Activated T-helper 1 cell treated with anti-CD3 and anti-CD28 coated beads, Interleukin-12 subunit alpha, Interleukin-12 subunit beta, Interleukin-2, Interleukin-4 antibody, amounts not matched to agents 30 ng/mL and 10 ng/mL and 1 ng/mL, durations not matched to agents 14 hours and 24 hours and 36 hours (primary cell): ENCODE results near the gene USP31. TPM values are rescaled to one million over a fixed set of nuclear protein-coding genes. Genes with fewer than 3 reads are reported as not detected.
A peak's percentile ranks its signal among the peaks of the same experiment; 100 is the strongest.
"Not testable (repeated sequence)": the region's sequence is repeated elsewhere in the genome, so short reads cannot be mapped to it uniquely, and the experiment has no call there.

ENCODE experiments used
- DNase-seq: peaks from one replicate; pipeline ENCODE4 v3.0.0; 2021; ENCODE audit warnings: low spot score
- H3K27ac Mint-ChIP-seq: one replicate; pipeline ENCODE4 v1.8.0; 2021; ENCODE audit warnings: mild to moderate bottlenecking, mixed read lengths
- H3K27me3 Mint-ChIP-seq: one replicate; pipeline ENCODE4 v1.8.0; 2022; ENCODE audit warnings: mild to moderate bottlenecking, moderate library complexity, mixed read lengths; ENCODE audit not compliant: insufficient read depth
- H3K36me3 Mint-ChIP-seq: one replicate; pipeline ENCODE4 v1.8.0; 2021; ENCODE audit warnings: low read depth, mixed read lengths
- H3K4me1 Mint-ChIP-seq: one replicate; pipeline ENCODE4 v1.8.0; 2021; ENCODE audit warnings: low read depth, mixed read lengths
- H3K4me3 Mint-ChIP-seq: one replicate; pipeline ENCODE4 v1.8.0; 2021; ENCODE audit warnings: mild to moderate bottlenecking, moderate library complexity, mixed read lengths
- H3K9me3 Mint-ChIP-seq: one replicate; pipeline ENCODE4 v1.8.0; 2021; ENCODE audit warnings: mixed read lengths
- intact Hi-C: fragments of 100-400 bp; cut with micrococcal nuclease; formaldehyde crosslinking; loops from one replicate; pipeline ENCODE4 v1.15.1; 2024
- total RNA-seq: library from RNA; stranded (reverse); gene quantifications from 2 replicates; pipeline ENCODE4 v1.2.3, GENCODE V29; 2022

The USP31 gene
- total RNA-seq, 1 donor from 2014 or later, result 11.3 TPM

DNA sequence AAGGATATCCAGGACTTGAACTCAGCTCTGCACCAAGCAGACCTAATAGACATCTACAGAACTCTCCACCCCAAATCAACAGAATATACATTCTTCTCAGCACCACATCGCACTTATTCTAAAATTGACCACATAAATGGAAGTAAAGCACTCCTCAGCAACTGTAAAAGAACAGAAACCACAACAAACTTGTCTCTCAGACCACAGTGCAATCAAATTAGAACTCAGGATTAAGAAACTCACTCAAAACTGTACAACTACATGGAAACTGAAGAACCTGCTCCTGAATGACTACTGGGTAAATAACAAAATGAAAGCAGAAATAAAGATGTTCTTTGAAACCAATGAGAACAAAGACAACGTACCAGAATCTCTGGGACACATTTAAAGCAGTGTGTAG is 52.8 kb downstream of the USP31 start:
- peaks cover 31% of the 10 kb centered on the region for H3K4me1 Mint-ChIP-seq
- not testable (repeated sequence) for H3K9me3 Mint-ChIP-seq, H3K27me3 Mint-ChIP-seq
- peak overlapping the region; percentile 70 for H3K4me3 Mint-ChIP-seq
- peak; percentile 6 for DNase-seq
- H3K27ac Mint-ChIP-seq, result peak overlapping the region; percentile 86
- peaks cover 35% of the 10 kb centered on the region for H3K36me3 Mint-ChIP-seq
- intact Hi-C loops, result loop anchor here (2.0 kb wide), 1 partner anchor 52 kb away; the partner anchor contains the start of gene USP31

DNA sequence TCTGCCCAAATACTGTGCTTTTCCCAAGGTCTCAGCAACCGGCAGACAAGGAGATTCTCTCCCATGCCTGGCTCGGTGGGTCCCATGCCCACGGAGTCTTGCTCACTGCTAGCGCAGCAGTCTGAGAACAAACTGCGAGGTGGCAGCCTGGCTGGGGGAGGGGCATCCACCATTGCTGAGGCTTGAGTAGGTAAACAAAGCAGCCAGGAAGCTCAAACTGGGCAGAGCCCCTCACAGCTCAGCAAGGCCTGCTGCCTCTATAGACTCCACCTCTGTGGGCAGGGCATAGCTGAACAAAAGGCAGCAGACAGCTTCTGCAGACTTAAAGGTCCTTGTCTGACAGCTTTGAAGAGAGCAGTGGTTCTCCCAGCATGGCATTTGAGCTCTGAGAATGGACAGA is 55.1 kb downstream of the USP31 start:
- H3K27ac Mint-ChIP-seq, intact Hi-C loops, H3K9me3 Mint-ChIP-seq, DNase-seq, H3K4me3 Mint-ChIP-seq, H3K27me3 Mint-ChIP-seq: not testable (repeated sequence)
- peaks cover 31% of the 10 kb centered on the region for H3K4me1 Mint-ChIP-seq
- peaks cover 36% of the 10 kb centered on the region for H3K36me3 Mint-ChIP-seq

DNA sequence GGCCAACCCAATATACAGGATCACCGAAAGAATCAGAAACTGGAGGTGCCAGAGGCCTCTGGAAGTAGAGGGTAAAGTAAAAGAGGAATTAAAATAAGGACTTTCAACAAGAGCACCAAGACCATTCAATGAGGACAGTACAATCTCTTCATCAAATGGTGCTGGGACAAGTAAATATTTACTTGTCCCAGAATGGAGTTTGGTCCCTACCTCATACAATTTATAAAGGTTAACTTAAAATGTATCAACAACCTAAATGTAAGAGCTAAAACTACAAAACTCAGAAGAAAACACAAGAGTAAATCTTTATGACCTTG is 56.5 kb downstream of the USP31 start:
- Mint-ChIP-seq H3K27me3 (no peaks in the 10 kb centered on the region), H3K36me3 (peaks cover 27% of the 10 kb centered on the region), H3K9me3 (no peaks in the 10 kb centered on the region), H3K4me1 (peaks cover 31% of the 10 kb centered on the region), H3K27ac (no peak overlapping the region), H3K4me3 (no peak overlapping the region)
- DNase-seq, result no peak
- intact Hi-C loops, result no loop called here

DNA sequence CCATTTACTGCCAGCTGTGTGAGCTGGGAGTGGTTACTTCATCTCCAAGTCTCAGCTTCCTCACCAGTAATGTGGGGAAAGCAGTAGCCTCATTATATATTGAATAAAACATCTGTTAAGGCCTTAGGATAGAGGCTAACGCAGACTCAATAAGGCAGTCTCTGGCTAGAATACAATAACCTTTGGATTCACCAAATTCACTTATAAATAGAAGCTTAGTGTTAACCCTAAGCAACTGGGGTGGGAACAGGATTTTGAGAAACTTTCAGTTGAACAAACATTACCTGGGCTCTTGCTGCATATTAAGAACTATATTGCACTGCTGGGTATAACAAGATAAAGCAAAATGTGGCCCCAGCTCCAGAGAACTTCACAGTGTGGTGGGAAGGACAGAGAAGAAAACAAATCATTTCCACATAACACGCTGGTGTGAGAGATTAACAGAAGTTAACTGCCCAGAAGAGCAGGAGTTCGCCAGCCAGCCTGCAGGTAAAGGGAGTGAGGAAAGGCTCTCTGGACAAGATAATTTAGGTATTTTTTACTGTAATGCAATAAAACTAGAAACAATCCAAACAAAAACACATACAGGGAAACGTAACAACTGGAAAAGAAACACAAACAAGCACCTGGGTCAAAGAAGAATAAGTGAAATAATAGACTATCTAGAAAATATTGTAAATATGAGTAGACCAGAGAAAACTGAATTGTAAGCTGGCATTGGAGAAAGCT is 57.0 kb downstream of the USP31 start:
- H3K27me3 Mint-ChIP-seq, result no peaks in the 10 kb centered on the region
- H3K27ac Mint-ChIP-seq, result no peak overlapping the region
- H3K36me3 Mint-ChIP-seq, result peaks cover 27% of the 10 kb centered on the region
- no peak overlapping the region for H3K4me3 Mint-ChIP-seq
- no peak for DNase-seq
- H3K4me1 Mint-ChIP-seq, result peaks cover 29% of the 10 kb centered on the region
- no peaks in the 10 kb centered on the region for H3K9me3 Mint-ChIP-seq
- intact Hi-C loops, result no loop called here

DNA sequence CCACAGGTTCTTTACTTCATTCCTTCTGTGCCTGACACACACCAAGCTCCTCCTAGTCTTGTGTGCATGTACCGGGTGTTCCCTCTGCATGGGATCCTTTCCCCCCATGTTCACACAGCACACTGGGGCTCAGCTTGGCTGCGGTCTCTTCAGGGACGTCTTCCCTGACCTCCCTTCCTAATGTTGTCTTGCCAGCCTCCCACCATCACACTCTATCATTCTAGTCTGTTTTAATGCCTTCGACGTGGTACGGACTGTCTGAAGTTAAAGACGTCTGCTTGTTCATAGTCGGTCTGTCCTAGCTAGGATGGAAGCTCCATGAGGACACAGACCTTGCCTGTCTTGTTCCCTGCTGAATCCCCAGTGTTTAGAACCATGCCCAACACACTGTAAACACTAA is 60.1 kb downstream of the USP31 start:
- Mint-ChIP-seq H3K4me1 (no peaks in the 10 kb centered on the region), H3K9me3 (no peaks in the 10 kb centered on the region), H3K4me3 (no peak overlapping the region), H3K27ac (no peak overlapping the region), H3K36me3 (peaks cover 29% of the 10 kb centered on the region), H3K27me3 (no peaks in the 10 kb centered on the region)
- no peak for DNase-seq
- intact Hi-C loops, result no loop called here

DNA sequence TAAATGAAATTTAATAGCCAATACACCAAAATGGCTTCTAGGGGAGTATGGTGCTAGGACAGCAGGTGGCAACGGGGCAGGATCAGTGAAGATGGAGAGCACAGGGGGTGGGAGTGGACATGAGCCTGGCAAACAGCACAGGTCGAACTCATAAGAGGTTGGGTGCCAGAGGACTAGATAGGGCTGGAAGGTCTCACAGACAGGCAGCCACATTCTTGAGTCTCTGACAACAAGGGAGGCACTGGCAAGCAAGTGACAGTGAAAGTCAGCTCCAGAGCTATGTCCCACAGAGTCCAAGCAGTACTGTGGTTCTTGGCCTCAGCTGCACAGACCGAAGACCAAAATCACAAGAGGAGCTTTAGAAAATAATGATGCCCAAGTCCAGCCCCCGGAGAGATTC is 61.2 kb downstream of the USP31 start:
- Mint-ChIP-seq H3K27me3 (no peaks in the 10 kb centered on the region), H3K9me3 (no peaks in the 10 kb centered on the region), H3K27ac (no peak overlapping the region), H3K4me1 (no peaks in the 10 kb centered on the region), H3K4me3 (no peak overlapping the region), H3K36me3 (peaks cover 27% of the 10 kb centered on the region)
- intact Hi-C loops, result no loop called here
- DNase-seq, result no peak

DNA sequence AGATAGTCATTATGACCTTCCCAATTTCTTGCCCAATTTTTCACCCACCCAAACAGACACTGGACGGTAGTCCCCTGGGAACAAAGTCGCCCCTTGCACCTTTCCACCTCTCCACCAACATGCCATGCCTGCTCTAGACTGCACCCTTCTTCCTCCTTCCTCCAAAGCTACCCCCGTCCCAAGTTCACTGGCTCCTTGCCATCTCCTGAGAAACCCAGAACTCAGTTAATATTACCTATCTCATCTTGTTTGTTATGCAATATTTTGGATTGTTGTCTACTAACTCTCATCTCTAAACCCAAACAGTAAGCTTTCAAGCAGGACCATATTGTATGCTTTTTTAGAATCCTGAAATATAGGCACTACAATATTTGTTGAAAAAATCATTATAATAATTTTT is 63.3 kb downstream of the USP31 start:
- DNase-seq, result no peak
- no peak overlapping the region for H3K27ac Mint-ChIP-seq
- peaks cover 23% of the 10 kb centered on the region for H3K36me3 Mint-ChIP-seq
- peaks cover 10% of the 10 kb centered on the region for H3K4me1 Mint-ChIP-seq
- intact Hi-C loops, result no loop called here
- H3K9me3 Mint-ChIP-seq, result no peaks in the 10 kb centered on the region
- H3K27me3 Mint-ChIP-seq, result no peaks in the 10 kb centered on the region
- no peak overlapping the region for H3K4me3 Mint-ChIP-seq

DNA sequence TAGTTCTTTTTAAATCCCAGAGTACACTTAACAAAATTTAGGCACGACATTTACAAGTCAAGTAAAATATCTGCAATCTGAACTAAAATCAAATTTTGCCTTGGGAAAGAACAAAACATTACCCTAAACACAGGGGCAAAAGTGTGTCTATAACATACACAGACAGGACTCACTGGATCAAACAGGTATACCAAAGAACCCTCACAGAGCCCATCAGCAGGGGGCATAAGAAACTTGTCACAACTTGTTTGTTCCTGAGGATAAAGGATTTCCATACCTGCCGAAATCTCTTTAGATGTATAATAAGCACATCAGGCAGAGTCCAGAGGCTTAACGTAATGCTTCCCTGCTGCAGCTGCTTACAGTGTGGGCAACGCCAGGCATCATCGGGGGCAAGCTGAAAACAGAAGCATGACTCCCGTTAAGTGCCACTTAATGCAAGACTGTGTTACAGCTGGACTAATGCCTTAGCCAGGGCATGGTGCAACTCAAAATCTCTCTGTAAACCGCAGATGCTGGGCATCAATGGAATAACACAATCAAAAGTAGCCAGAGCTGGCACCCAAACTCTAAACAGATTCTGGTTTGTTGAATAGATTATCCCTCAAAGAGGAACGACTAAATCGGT is 67.0 kb downstream of the USP31 start:
- H3K36me3 Mint-ChIP-seq, result peaks cover 33% of the 10 kb centered on the region
- no peak overlapping the region for H3K27ac Mint-ChIP-seq
- intact Hi-C loops, result no loop called here
- DNase-seq, result no peak
- H3K4me1 Mint-ChIP-seq, result peaks cover 16% of the 10 kb centered on the region
- no peaks in the 10 kb centered on the region for H3K9me3 Mint-ChIP-seq
- no peaks in the 10 kb centered on the region for H3K27me3 Mint-ChIP-seq
- no peak overlapping the region for H3K4me3 Mint-ChIP-seq

DNA sequence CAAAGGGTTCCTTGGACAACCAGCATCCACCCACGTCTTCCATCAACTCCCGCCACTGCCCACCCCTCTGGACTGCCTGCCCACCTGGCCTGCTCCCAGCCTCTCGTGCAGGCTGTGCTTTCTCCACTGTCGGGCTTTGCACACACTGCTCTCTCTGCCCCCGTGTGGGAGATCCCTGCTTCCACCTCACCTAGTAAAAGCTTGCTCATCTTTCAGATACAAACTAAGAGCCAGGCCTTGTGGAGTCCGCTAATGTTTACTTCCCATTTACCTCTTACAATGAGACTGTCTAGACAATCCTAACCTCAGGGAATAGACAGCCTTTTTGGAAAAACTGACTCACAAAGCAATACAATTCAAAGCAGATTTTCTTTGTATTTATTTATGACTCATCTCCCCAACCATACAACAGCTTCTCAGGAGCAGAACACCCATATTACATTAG is 67.6 kb downstream of the USP31 start:
- H3K27ac Mint-ChIP-seq, result peak overlapping the region; percentile 37
- no peak for DNase-seq
- peaks cover 16% of the 10 kb centered on the region for H3K4me1 Mint-ChIP-seq
- H3K36me3 Mint-ChIP-seq, result peaks cover 33% of the 10 kb centered on the region
- H3K9me3 Mint-ChIP-seq, result no peaks in the 10 kb centered on the region
- H3K27me3 Mint-ChIP-seq, result no peaks in the 10 kb centered on the region
- intact Hi-C loops, result no loop called here
- H3K4me3 Mint-ChIP-seq, result no peak overlapping the region

DNA sequence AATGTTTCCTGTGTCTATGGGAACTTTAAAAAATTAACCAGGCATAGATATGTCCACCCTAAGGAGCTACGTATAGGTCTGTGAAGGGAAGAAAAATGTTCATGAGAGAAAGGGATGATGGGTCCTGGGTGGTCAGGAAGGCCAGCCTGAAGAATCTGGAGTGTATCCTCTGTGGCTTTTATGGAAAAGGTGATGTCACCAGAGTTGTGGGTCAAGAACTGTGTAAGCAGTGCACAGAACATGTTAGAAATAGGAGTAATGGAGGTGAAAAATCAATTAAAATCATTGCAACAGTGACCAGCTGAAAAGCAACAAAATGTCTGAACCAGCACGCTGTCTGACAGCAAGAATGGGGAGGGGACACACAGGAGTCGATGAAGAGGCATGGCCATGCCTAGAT is 68.5 kb downstream of the USP31 start:
- Mint-ChIP-seq H3K9me3 (no peaks in the 10 kb centered on the region), H3K4me1 (peaks cover 16% of the 10 kb centered on the region), H3K27me3 (no peaks in the 10 kb centered on the region), H3K36me3 (peaks cover 28% of the 10 kb centered on the region), H3K4me3 (no peak overlapping the region), H3K27ac (no peak overlapping the region)
- DNase-seq, result no peak
- intact Hi-C loops, result no loop called here

DNA sequence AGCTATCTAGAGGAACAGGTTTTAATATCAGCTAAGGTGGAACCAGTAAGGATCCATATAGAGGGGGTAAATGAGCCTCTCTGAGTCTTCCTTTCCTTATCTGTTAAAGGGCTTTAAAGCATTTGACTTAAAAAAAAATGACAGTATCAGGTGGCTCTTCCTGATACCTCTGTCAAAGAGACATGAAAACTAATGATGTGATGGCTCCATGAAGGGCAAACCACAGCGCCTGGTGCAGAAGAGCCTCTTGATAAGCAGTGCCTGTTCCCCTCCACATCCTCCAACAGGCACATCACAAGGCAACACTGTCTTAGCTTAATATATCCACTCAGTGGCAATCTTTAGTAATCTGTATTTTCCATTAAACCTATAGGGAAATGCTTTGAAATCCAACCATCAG is 68.9 kb downstream of the USP31 start:
- Mint-ChIP-seq H3K27me3 (no peaks in the 10 kb centered on the region), H3K4me1 (peaks cover 16% of the 10 kb centered on the region), H3K27ac (no peak overlapping the region), H3K4me3 (no peak overlapping the region), H3K9me3 (no peaks in the 10 kb centered on the region), H3K36me3 (peaks cover 28% of the 10 kb centered on the region)
- no peak for DNase-seq
- intact Hi-C loops, result no loop called here

DNA sequence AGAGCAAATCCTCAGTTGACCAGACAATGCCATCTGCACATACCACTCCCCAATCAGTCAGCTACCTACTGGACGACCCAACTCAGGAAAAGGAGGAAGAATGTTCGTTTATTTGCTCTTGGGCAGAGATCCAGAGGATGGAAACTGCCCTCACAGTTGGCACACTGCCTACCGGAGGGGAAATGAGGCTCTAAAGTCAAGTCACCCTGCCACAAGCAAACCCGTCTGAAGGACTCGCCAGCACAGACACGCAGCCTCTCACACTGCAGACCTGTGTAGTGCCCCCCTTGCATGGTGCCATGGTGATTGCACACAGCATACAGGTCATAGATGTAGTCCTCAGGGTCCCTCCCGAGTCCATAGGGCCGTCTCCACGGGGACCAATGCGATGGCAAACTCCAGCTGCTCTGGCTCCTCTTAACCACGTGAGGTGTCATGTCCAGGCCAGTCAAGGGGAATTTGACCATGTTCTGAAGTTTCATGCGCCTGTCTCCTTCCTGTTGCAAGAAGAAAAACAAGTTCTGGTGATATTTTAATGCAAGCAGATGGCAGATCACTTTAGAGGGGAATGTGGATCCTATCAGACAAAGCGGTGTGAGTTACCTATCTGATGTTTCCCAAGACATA is 69.5 kb downstream of the USP31 start:
- Mint-ChIP-seq H3K36me3 (peaks cover 27% of the 10 kb centered on the region), H3K9me3 (no peaks in the 10 kb centered on the region), H3K4me3 (no peak overlapping the region), H3K27ac (no peak overlapping the region), H3K27me3 (no peaks in the 10 kb centered on the region), H3K4me1 (peaks cover 16% of the 10 kb centered on the region)
- intact Hi-C loops, result no loop called here
- no peak for DNase-seq

DNA sequence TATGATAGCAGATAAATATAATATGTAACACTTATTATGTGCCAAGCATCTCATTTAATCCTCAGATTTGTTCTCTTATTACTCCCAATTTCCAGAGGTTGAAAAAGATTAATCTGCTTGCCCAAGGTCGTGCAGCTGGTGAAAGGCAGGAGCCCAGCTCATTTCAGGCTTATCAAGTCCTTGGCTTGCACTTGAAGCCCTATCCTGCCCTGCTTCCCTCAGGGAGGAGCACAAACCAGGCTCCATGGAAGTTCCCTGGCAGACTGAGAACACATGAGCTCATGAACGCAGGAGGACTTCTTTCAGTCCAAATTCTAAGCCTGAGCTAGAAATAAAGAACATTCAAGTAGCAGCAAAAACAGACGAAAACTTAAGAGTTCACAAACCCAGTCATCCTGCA is 74.8 kb downstream of the USP31 start:
- no peaks in the 10 kb centered on the region for H3K4me1 Mint-ChIP-seq
- no peaks in the 10 kb centered on the region for H3K27me3 Mint-ChIP-seq
- no peak for DNase-seq
- peaks cover 14% of the 10 kb centered on the region for H3K36me3 Mint-ChIP-seq
- H3K27ac Mint-ChIP-seq, result no peak overlapping the region
- intact Hi-C loops, result no loop called here
- no peak overlapping the region for H3K4me3 Mint-ChIP-seq
- no peaks in the 10 kb centered on the region for H3K9me3 Mint-ChIP-seq
